ENCODE data around the gene INPP5E. TPM values are rescaled to one million over a fixed set of nuclear protein-coding genes. Genes with fewer than 3 reads are reported as not detected.

The INPP5E gene
- total RNA-seq, 4 donors from 2014 or later = 10.2 to 21.3 (median 13.4) TPM

DNA sequence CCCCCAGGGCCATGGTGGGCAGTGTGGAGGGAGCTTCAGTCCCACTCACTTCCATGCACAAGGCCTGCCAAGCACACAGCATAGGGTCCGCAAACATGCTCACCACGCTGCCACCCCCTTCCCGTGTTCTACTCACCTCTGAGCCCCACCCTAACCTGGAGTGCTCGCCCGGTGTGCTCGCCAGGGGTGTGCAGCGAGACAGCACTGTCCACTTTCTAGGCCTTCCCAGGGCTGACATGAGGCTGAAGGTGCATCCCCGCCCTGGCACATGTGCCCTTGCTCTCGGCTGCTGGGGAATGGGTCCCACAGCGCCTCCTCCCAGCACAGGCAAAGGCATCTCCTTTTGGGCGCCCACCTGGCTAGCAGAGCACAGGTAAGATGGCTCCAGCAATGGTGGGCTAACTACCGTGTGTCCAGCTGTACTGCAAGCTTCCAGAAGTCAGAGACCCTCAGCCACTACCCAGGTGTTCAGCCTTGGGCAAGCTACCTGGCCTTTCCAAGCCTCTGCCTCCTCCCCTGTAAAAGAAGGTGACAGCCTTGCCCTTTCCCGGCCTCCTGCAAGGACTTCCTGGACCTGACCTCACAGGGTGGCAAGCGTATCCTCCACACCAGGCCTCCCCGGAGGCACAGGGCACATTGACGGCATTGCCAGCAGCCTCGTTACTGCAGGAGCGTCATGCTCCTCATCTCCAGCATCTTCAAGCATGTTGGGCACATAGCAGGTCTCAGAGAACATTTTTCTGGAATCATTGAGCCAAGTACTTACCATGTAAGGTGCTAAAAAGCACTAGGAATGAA lies 47.4 kb upstream of the INPP5E start:
- no peak overlapping the region for H3K27ac ChIP-seq
- intact Hi-C loops (cut with DNase I) = no loop called here
- no peaks in the 10 kb centered on the region for H3K36me3 ChIP-seq
- H3K4me1 ChIP-seq = peaks cover 11 to 16% of the 10 kb centered on the region in 2 donors
- 83 to 91% methylated on average over 14 to 16 of the region's 18 CpGs for WGBS, 2 donors
- H3K27me3 ChIP-seq = no peaks in the 10 kb centered on the region
- no peak for TF ChIP-seq POLR2A (IDR thresholded peaks at IDR 0.05)
- no peak for TF ChIP-seq CTCF (IDR thresholded peaks at IDR 0.05)
- H3K4me3 ChIP-seq (replicated peaks in 1 of 3) = no peak overlapping the region
- DNase-seq = no peak
- no peaks in the 10 kb centered on the region for H3K9me3 ChIP-seq

- intact Hi-C loops (cut with DNase I) = no loop called here
- Histone ChIP-seq H3K27me3 (no peaks in the 10 kb centered on the region), H3K4me1 (peaks cover 19 to 24% of the 10 kb centered on the region in 2 donors), H3K36me3 (no peaks in the 10 kb centered on the region), H3K27ac (no peak overlapping the region), H3K4me3 (replicated peaks in 1 of 3) (no peak overlapping the region), H3K9me3 (no peaks in the 10 kb centered on the region)
- no peak for TF ChIP-seq POLR2A (IDR thresholded peaks at IDR 0.05)
- no peak for TF ChIP-seq CTCF (IDR thresholded peaks at IDR 0.05)
- DNase-seq = no peak
- 92 to 94% methylated on average over 7 of the region's 7 CpGs for WGBS, 2 donors
Measured at GRCh38 chr9:136486131-136486530, 46.5 kb upstream of the INPP5E start.

GRCh38 chr9:136485049-136486045 lies 45.7 kb upstream of the INPP5E start:
- WGBS, 2 donors = 54 to 60% methylated on average over 16 to 21 of the region's 21 CpGs
- TF ChIP-seq POLR2A (IDR thresholded peaks at IDR 0.05) (no peak), CTCF (IDR thresholded peaks at IDR 0.05) (peak; percentile 55 to 92 (median 82))
- H3K27me3 ChIP-seq = no peaks in the 10 kb centered on the region
- H3K27ac ChIP-seq = no peak overlapping the region
- intact Hi-C loops (cut with DNase I) = no loop called here
- peak; percentile 77 to 83 for DNase-seq
- H3K4me3 ChIP-seq (replicated peaks in 1 of 3) = no peak overlapping the region
- peaks cover 19 to 24% of the 10 kb centered on the region in 2 donors for H3K4me1 ChIP-seq
- no peaks in the 10 kb centered on the region for H3K36me3 ChIP-seq
- no peaks in the 10 kb centered on the region for H3K9me3 ChIP-seq

DNA sequence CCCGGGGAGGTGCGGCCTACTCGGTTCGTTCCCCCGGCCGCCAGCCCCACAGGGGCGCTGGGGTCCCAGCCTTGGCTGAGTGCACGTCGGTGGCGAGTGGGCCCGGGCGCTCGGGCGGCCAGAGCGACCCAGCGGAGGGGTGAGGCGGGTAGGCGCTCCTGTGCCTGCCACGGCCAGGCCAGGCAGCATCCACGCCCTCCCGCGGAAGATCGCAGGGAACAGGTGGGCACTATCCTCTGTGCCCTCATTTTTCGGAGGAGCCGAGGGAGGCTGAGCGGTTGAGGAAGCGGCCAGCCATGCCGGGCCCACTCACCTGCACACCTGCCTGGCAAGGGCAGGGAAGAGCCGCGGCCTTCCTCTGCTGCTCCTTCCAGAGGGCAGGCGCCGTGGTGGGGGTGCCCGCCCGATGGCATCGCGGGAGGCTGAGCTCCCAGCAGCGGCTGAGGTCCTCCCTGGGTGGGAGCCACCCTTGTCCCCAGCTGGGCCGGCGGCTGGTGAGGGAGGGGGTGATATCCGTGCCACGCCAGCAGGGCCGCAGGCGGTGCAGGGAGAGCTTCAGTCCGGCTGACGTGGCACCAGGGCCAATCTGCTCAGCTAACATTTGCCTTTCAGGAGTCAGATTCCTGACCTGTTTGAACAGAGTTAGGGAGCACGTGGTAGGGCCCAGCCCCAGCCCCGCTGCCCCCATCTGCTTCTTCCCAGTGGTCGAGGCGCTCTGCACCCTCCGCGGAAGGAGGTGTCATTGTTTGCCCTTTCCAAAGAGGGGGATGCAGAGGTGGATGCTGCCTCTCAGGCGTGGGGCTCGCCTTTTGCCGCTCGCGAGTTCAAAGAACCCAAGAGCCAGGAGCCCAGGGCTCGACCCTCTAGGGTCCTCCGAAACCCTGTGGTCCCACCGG lies 44.8 kb upstream of the INPP5E start:
- TF ChIP-seq CTCF (IDR thresholded peaks at IDR 0.05) (no peak), POLR2A (IDR thresholded peaks at IDR 0.05) (no peak)
- Histone ChIP-seq H3K36me3 (no peaks in the 10 kb centered on the region), H3K4me1 (peaks cover 19 to 24% of the 10 kb centered on the region in 2 donors), H3K4me3 (replicated peaks in 1 of 3) (peak overlapping the region; percentile 16 to 49 (median 18)), H3K9me3 (no peaks in the 10 kb centered on the region), H3K27ac (peak overlapping the region; percentile 98 to 99 (median 99)), H3K27me3 (no peaks in the 10 kb centered on the region)
- intact Hi-C loops (cut with DNase I) = no loop called here
- 36 to 40% methylated on average over 17 to 28 of the region's 59 CpGs for WGBS, 2 donors
- DNase-seq = peak; percentile 23 to 26
